H1 (cell line): ENCODE data around the gene GALT. TPM values are rescaled to one million over a fixed set of nuclear protein-coding genes. Genes with fewer than 3 reads are reported as not detected.

ENCODE experiments used
- BACH1 ChIP-seq: IDR thresholded peaks from 2 replicates; pipeline ENCODE4 v1.6.1; 2012; ENCODE audit warnings: low read length, improper control_type of control experiment
- BRCA1 ChIP-seq: IDR thresholded peaks from 2 replicates; pipeline ENCODE4 v1.6.1; 2012; ENCODE audit warnings: low read depth, low read length, improper control_type of control experiment
- CHD2 ChIP-seq: IDR thresholded peaks from 2 replicates; pipeline ENCODE4 v1.6.1; 2012; ENCODE audit warnings: low read length, improper control_type of control experiment
- CREB1 ChIP-seq: IDR thresholded peaks from 2 replicates; pipeline ENCODE4 v1.6.1; 2012; ENCODE audit warnings: inconsistent platforms
- EP300 ChIP-seq, 2 experiments: IDR thresholded peaks; 1 replicate in 1 of 2; 2 replicates in 1 of 2; pipeline ENCODE4 v1.6.1; 2011 to 2012; ENCODE audit warnings: low read depth in 2 of 2, low read length in 2 of 2, mild to moderate bottlenecking in 2 of 2, borderline replicate concordance in 1 of 2, inconsistent platforms in 1 of 2, moderate library complexity in 1 of 2
- FOSL1 ChIP-seq: IDR thresholded peaks from 2 replicates; pipeline ENCODE4 v1.6.1; 2011; ENCODE audit warnings: mild to moderate bottlenecking, low read depth, low read length, moderate library complexity; ENCODE audit not compliant: insufficient read depth
- HDAC2 ChIP-seq, 2 experiments: fragments of 300-600 bp in 1 of 2; sonication (generic) in 1 of 2; IDR thresholded peaks; 2 replicates each; pipeline ENCODE4 v1.6.1; 2011 to 2012; ENCODE audit warnings: low read depth in 2 of 2, low read length in 2 of 2, mild to moderate bottlenecking in 2 of 2, moderate library complexity in 2 of 2, borderline replicate concordance in 1 of 2, inconsistent platforms in 1 of 2
- HDAC6 ChIP-seq: IDR thresholded peaks from one replicate; pipeline ENCODE4 v1.7.1; 2012; ENCODE audit warnings: low read depth, mild to moderate bottlenecking, inconsistent platforms, low read length, moderate library complexity
- KDM4A ChIP-seq: IDR thresholded peaks from one replicate; pipeline ENCODE4 v1.7.1; 2012; ENCODE audit warnings: low read depth, mild to moderate bottlenecking, moderate library complexity, low read length, inconsistent platforms; ENCODE audit not compliant: severe bottlenecking
- MAFK ChIP-seq: IDR thresholded peaks from 2 replicates; pipeline ENCODE4 v1.6.1; 2012; ENCODE audit warnings: low read depth, mild to moderate bottlenecking, improper control_type of control experiment, low read length
- NANOG ChIP-seq: IDR thresholded peaks from 2 replicates; pipeline ENCODE4 v1.6.1; 2011; ENCODE audit warnings: low read length, low read depth, mild to moderate bottlenecking, inconsistent platforms; ENCODE audit not compliant: insufficient read depth, poor library complexity, severe bottlenecking
- NRF1 ChIP-seq: IDR thresholded peaks from 2 replicates; pipeline ENCODE4 v1.6.1; 2011; ENCODE audit warnings: mild to moderate bottlenecking, low read depth, low read length, improper control_type of control experiment
- POLR2A ChIP-seq, 2 experiments: IDR thresholded peaks; 1 replicate in 1 of 2; 2 replicates in 1 of 2; pipeline ENCODE4 v1.6.1; 2011; ENCODE audit warnings: low read depth in 2 of 2, low read length in 2 of 2, mild to moderate bottlenecking in 2 of 2; ENCODE audit errors: control extremely low read depth in 1 of 2
- POLR2AphosphoS5 ChIP-seq: IDR thresholded peaks from 2 replicates; pipeline ENCODE4 v1.6.1; 2011; ENCODE audit warnings: low read depth, low read length
- RFX5 ChIP-seq: IDR thresholded peaks from 2 replicates; pipeline ENCODE4 v1.6.1; 2011; ENCODE audit warnings: low read depth, low read length, improper control_type of control experiment, borderline replicate concordance
- RXRA ChIP-seq: IDR thresholded peaks from 2 replicates; pipeline ENCODE4 v1.6.1; 2011; ENCODE audit warnings: low read depth, mild to moderate bottlenecking, low read length, moderate library complexity; ENCODE audit not compliant: insufficient read depth
- SAP30 ChIP-seq: fragments of 300-600 bp; sonication (generic); IDR thresholded peaks from 2 replicates; pipeline ENCODE4 v1.7.1; 2012; ENCODE audit warnings: low read length, moderate library complexity, mild to moderate bottlenecking, inconsistent platforms; ENCODE audit not compliant: insufficient read depth, insufficient replicate concordance
- SP1 ChIP-seq: IDR thresholded peaks from 2 replicates; pipeline ENCODE4 v1.6.1; 2011; ENCODE audit warnings: low read depth, low read length
- SP2 ChIP-seq: IDR thresholded peaks from 2 replicates; pipeline ENCODE4 v1.6.1; 2012; ENCODE audit warnings: mild to moderate bottlenecking, low read length, inconsistent platforms
- TBP ChIP-seq: IDR thresholded peaks from 2 replicates; pipeline ENCODE4 v1.6.1; 2011; ENCODE audit warnings: low read depth, low read length, improper control_type of control experiment
- TCF12 ChIP-seq: IDR thresholded peaks from 2 replicates; pipeline ENCODE4 v1.6.1; 2011; ENCODE audit warnings: low read depth, mild to moderate bottlenecking, low read length
- YY1 ChIP-seq: IDR thresholded peaks from 2 replicates; pipeline ENCODE4 v1.6.1; 2011; ENCODE audit warnings: low read depth, mild to moderate bottlenecking, low read length
- ZNF274 ChIP-seq: IDR thresholded peaks from 2 replicates; pipeline ENCODE4 v1.7.0; 2012; ENCODE audit warnings: low read length, borderline replicate concordance; ENCODE audit errors: extremely low read depth
- polyA plus RNA-seq, 7 experiments: library from polyadenylated mRNA; depleted of rRNA in 3 of 7; stranded (reverse) in 5 of 7; unstranded in 2 of 7; fragments of >200 nt in 5 of 7; fragments of 200-250 nt in 2 of 7; gene quantifications; 1 replicate in 5 of 7; 2 replicates in 1 of 7; 4 replicates in 1 of 7; pipeline versions ENCODE4 v1.2.1 to v1.2.3, GENCODE V29; 2011 to 2013; ENCODE audit warnings: missing spikeins in 2 of 7, mixed read lengths in 2 of 7
- total RNA-seq: library from RNA; stranded (reverse); fragmentation: NEBNext Ultra II Directional; extraction: Animal tissue kit (Norgen Biotek cat#: 25700); gene quantifications from 2 replicates; pipeline ENCODE4 v1.2.1, GENCODE V29; 2021
- TF ChIP-seq, protein P1 (sequence below): IDR thresholded peaks from 2 replicates; pipeline ENCODE4 v1.6.1; 2012; ENCODE audit warnings: inconsistent platforms
- TF ChIP-seq, protein P2 (sequence below): IDR thresholded peaks from 2 replicates; pipeline ENCODE4 v1.6.1; 2012; ENCODE audit warnings: inconsistent platforms

The GALT gene
- total and polyA plus RNA-seq, 2 of the 8 experiments (the other 6 are each of a cell fraction or from before 2014, with no cell fraction given) = 21.9 to 50.6 TPM

GRCh38 chr9:34651876-34652601, 5.6 kb downstream of the GALT start, which contains the start of gene IL11RA (continued):
- TF ChIP-seq, protein P1, sequence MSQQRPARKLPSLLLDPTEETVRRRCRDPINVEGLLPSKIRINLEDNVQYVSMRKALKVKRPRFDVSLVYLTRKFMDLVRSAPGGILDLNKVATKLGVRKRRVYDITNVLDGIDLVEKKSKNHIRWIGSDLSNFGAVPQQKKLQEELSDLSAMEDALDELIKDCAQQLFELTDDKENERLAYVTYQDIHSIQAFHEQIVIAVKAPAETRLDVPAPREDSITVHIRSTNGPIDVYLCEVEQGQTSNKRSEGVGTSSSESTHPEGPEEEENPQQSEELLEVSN = peak; percentile 50
- TF ChIP-seq BRCA1 = no peak
- TF ChIP-seq YY1 = no peak
- TF ChIP-seq, protein P2, sequence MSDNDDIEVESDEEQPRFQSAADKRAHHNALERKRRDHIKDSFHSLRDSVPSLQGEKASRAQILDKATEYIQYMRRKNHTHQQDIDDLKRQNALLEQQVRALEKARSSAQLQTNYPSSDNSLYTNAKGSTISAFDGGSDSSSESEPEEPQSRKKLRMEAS = no peak
- TF ChIP-seq TBP = no peak
- no peak for TF ChIP-seq NRF1
- no peak for TF ChIP-seq EP300 (IDR thresholded peaks at IDR 0.05; ENCODE audit: borderline replicate concordance in 1 of 2, low read depth in 2 of 2, low read length in 2 of 2)
- no peak for TF ChIP-seq ZNF274
- TF ChIP-seq FOSL1 = no peak
- TF ChIP-seq KDM4A = no peak
- TF ChIP-seq HDAC6 = no peak
- TF ChIP-seq TCF12 = no peak
- TF ChIP-seq POLR2A (IDR thresholded peaks at IDR 0.05; ENCODE audit: control extremely low read depth in 1 of 2, low read depth in 2 of 2, low read length in 2 of 2) = no peak
- TF ChIP-seq BACH1 = no peak
- no peak for TF ChIP-seq RFX5
- peak; percentile 70 for TF ChIP-seq SAP30
- TF ChIP-seq POLR2AphosphoS5 = no peak
- TF ChIP-seq HDAC2 (IDR thresholded peaks at IDR 0.05; ENCODE audit: borderline replicate concordance in 1 of 2, low read depth in 2 of 2, low read length in 2 of 2) = no peak
- peak; percentile 86 for TF ChIP-seq SP1
- TF ChIP-seq RXRA = no peak
- no peak for TF ChIP-seq CREB1
- TF ChIP-seq SP2 = peak; percentile 47
- TF ChIP-seq CHD2 = peak; percentile 68; the same call in 1 of the 2 replicates
- no peak for TF ChIP-seq NANOG
- no peak for TF ChIP-seq MAFK
